HG03442 (cell line): ENCODE data around the gene SV2B.

ENCODE experiments used
- ATAC-seq: cut with Tn5 transposase; IDR thresholded peaks from one replicate; pipeline ENCODE4 v1.9.1; 2021; ENCODE audit warnings: mild to moderate bottlenecking, moderate library complexity; ENCODE audit not compliant: unreplicated experiment

The SV2B gene

DNA sequence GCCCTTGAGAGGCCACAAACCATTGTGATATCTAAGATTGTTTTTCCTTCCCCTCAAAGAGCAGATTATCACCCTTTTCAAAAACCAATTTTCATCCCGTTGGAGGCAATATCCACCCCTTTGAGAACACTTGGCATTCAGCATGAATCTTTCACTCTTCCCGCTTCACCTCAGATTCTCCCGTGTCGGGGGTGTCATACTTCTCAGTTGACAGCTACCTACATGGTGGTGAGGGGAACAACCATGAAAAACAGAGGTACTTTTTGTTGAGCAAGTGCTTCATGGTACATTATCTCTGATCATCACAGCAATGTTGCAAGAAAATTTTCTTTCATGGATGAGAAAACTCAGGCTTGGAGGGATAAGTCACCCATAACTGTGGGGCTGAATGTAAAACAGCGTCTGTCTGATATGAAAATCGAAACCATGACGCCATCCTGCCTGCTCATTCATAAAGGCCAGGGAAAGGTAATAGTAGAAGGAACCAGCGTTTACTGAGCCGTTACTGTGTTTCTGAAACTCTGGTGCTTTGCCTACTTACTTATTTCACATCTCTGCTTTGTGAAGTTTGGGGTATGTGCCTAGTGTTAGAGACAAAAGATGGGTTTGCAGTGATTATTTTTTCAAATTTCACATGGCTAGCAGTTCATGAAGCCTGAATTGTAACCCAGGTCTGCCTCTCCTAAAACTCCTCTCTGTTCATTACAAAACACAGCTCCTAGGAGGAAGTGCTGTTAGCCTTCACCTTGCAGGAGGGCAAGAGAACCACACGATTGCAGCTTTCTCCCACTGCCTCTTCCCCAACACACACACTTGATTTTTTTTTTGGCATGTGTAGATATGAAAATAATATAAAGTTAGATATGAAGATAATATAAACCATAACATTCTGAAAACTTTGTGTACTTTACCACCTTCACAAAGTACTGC lies 35.4 kb downstream of the SV2B start:
- peak; percentile 95 for ATAC-seq

DNA sequence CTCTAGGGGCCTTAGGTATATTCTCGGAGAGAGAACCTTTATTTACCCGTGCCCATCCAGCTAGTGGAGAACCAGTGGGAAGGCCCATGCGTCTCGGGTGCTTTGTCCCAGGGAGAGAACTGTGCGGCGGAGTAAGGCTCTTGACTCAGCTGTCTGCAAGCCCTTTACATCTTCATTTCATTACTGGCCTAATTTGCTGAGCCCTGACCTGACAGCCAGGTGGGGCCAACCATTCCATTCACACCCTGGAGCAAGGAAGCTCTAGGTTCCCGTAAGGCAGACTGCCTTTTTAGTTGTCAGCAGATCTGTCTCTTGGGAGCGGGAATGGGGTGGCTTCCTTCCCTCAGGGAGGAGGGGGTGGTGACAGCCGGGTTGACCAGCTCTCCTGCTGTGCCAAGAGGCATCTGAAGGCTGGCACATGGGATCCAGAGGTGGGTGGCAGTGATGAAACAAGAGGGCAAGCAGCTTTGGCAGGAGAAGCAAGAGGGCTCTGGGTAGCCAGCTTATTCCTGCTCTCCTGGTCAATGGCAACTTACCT lies 36.4 kb downstream of the SV2B start:
- ATAC-seq, result no peak

DNA sequence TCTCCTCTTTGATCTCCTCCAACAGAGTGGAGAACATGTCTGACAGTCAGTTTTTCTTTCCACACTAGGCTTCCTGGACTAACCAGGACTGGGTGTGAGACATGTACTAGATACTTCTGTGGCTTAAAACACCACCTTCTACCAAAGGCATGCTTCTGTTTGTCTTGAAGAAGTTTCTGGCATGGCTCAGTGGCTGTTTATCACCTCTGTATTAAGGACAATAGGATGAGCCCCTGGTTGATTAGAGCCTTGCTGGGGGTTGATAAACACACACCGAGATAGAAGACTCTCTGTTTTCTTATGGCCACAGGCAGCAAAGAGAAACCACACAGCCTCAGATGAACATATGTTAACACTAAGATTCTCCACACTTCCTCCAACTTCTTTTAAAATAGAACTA lies 40.5 kb downstream of the SV2B start:
- no peak for ATAC-seq

DNA sequence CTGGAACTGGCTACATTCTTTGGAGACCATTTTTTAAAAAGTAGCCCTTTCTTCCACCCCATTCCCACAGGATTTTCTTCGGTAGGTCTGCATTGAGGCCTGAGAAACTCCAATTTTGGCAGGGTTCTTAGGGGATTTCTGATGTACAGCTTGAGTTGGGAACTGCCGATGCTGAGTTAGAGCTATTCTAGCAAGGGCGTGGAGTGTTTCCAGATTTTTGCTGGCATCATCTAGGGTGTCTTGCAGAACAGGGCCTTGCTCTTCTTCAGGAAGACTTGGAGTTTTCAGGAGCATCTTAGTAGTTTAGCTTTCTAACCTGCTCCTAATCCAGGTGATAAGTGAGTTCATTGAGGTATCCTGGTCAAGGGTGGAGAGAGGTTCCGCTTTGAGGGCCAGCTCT lies 41.0 kb downstream of the SV2B start:
- no peak for ATAC-seq

DNA sequence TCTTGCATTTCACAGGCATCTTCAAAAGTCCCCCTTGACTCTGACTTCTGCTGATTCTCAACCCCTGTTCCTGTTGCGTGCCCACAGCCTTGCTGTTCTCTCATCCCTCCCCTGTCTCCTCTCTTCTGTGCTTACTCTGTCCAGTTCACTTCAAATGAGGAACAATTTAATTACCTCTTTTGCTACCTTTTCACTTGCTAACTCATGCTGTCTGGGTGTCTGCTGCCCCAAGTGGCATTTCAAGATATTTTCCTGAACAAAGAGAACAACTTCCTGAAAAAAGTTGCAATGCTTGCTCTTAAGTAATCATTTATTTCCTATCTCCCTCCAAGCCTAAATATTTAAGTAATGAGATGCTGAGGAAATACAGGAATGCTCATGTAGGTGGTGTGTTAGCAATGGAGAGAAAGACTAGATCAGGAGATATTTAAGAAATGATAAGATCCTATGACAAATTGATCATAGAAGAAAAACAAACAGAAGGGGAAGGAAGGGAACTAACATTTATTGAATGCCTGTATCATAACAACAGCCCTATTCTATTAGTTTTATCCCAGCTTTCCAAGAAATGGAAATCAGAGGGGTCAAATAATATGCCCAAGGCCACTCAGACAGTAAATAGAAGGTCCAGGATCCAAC lies 42.2 kb downstream of the SV2B start:
- ATAC-seq, result peak; percentile 55

DNA sequence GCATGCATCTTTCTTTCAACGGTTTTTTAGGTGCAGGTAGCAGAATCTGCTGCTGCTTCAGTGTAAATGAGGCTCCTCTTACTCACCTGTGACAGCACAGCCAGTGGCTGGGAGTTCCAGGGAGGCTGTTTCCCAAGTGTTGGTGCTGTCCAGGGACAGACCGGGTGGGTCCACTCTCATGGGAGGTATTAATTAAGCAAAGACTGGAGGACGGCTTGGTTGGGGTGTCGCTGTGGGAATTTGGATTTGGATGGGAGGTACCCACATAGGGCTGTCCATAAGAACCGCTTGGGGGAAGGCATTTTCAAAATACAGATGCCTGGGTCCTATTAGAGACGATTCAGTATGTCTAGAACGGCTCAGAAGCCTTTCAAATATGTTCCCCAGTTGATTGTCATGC lies 42.9 kb downstream of the SV2B start:
- ATAC-seq, result no peak

DNA sequence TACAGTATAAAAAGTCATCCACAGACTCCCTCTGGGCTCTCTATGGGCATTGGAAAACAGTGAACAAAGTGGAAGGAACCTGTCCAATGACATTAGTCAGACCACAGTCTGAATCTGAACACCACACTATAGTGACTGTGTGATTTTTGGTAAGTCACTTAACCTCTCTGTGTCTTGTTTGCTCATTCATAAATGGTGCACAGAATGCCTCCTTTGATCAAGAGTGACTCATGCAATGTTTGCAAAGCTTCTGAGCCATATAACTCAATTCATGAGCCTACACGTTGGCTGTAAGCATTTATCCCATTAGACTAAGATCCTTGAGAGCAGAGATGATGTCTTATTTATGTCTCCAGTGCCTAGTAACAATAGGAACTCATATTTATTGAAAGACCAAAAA lies 46.7 kb downstream of the SV2B start:
- no peak for ATAC-seq

DNA sequence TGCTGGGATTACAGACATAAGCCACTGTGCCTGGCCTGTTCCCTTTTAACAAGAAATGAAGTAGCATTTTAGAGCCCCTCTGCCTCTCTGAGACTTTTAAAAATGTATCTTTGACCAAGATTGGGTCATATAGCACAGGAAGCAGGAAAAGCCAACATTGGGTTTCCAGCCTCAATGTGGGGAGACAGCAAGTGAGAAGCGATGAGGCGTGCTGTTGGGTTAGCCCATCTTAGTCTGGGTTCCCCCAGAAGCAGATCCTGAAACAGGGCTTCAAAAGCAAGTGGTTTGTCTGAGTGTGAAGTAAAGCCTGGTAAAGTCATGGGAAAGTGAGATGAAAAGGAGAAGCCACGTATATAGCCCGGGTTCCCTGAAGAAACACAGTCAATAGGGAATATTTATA lies 48.2 kb downstream of the SV2B start:
- no peak for ATAC-seq

DNA sequence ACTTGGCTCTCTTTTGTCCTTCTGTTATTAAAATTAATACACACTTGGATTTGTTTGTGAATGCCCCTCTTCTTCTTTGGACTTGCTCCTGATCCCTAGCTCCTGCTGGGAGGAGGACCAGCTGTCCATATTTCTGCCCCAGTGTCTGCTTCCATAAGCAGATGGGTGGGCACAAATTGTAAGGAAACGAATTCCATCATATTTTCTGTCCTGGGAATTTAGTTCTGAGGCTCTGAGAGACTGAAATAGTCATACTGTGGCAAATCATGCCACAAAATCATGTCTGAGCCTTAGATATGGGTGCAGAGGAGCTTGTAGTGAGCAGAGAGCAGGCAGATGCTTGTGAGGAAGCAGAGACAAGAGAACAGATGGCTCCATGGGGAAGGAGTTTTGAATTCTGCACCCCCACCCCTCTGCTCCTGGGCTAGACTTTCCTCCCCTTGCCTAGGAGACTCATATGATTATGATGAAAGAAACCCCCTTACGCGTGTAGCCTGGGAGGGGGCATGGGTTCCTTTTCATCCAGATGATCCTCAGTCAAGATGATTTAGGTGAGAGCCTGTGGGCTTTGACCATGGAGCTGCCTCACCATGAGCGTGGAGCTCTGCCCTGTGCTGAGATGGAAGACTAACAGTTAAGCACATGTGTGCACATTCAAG lies 50.6 kb downstream of the SV2B start:
- ATAC-seq, result no peak

DNA sequence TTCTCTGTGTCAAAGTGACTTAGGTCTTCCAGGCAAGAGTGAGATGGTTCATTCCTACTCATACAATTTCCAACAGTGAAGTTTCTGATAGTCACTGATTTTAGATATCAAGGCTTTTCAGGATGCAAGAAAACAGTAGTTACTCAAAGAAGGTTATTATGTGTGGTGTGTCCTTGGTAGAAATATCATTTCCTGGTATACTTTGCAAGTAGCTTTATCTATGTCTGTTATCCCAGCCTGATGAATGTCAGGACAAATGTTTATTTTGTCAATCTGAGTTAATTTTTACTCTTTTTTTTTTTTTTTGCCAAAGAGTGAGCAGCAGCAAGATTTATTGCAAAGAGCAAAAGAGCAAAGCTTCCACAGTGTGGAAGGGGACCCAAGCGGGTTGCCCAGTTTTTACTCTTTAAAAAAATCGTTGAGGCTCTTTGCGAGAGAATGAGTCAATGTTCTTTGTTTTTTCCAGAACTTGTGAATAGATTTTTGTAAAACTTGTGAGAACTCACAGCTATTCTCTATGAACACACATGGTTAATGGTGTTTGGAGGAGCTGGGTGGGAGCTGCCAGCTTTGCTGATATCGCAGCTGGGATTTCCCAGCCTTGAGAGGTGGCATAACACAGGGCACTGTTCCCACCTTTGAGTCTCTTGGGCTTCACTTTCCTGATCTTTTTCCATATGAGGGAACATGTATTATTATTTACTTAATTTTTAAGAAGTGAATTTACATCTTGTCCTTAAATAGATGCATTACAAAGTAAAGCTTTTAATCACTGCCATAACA lies 51.9 kb downstream of the SV2B start:
- ATAC-seq, result no peak

DNA sequence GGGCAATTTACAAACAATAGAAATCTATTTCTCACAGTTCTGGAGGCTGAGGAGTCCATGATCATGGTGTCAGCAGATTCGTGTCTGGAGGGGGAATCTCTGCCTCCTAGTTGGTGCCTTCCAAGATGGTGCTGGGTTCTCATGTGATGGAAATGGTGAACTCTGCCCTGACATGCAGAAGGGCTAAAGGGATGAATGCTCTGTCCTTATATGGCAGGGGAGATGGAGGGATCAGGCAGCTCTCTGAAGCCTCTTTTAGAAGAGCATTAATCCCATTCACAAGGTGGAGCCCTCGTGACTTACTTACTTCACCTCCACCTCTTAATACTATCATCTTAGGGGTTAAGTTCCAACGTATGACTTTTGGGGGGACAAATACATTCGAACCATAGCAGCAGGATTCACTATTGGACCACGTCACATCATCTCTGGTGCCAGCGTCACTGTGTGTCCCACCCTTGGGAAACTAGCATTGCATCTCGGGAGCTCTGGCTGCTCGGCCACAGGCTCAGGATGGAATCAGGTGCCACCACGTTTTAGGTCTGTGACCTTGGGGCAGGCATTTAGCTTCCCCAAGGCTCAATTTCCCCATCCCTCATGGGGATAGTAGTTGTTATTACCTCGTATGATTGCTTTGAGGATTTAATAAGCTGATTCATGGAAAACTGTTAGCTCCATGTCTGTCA lies 53.0 kb downstream of the SV2B start:
- no peak for ATAC-seq

DNA sequence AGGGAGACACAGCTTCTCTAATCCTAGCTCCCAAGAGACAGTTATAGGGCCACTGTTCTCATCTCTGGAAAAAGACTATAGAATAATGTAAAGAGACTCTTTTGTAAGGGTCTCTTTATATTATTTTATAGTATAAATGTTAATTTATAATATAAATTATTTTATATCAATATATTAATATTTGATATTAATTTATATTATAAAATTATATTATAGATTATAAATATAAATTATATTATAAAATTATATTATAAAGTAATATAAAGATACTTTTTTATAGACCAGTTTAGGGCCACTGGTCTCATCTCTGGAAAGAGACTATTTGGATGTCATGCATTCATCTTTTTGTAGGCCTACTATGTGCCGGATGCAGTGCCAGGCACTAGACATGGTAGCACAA lies 53.9 kb downstream of the SV2B start:
- ATAC-seq, result no peak

DNA sequence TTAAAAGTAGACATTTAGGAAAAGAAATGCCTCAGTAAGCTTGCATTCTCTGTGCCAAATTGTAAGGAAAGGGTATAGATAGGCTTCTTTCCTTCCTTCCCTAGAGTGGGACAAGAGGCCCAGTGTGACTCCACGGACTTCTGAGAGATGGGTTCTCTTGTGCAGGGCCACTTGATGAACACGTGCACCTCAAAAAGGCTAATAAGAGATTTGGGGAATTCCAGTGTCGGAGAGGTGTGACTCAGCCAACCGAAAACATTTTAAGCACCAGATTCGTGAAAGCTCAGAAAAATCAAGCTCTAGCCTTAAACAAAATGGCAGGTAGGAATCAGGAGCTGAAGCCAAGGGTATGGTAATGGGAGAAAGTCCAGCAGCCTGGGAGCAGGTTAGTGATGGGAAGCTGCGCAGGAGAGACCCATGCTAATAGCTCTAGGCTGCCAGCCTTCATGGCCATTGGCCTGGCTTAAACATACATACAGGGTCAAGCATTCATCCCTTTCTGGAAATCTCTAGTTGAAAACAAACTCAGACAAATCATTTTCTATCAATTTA lies 56.2 kb downstream of the SV2B start:
- ATAC-seq, result no peak

DNA sequence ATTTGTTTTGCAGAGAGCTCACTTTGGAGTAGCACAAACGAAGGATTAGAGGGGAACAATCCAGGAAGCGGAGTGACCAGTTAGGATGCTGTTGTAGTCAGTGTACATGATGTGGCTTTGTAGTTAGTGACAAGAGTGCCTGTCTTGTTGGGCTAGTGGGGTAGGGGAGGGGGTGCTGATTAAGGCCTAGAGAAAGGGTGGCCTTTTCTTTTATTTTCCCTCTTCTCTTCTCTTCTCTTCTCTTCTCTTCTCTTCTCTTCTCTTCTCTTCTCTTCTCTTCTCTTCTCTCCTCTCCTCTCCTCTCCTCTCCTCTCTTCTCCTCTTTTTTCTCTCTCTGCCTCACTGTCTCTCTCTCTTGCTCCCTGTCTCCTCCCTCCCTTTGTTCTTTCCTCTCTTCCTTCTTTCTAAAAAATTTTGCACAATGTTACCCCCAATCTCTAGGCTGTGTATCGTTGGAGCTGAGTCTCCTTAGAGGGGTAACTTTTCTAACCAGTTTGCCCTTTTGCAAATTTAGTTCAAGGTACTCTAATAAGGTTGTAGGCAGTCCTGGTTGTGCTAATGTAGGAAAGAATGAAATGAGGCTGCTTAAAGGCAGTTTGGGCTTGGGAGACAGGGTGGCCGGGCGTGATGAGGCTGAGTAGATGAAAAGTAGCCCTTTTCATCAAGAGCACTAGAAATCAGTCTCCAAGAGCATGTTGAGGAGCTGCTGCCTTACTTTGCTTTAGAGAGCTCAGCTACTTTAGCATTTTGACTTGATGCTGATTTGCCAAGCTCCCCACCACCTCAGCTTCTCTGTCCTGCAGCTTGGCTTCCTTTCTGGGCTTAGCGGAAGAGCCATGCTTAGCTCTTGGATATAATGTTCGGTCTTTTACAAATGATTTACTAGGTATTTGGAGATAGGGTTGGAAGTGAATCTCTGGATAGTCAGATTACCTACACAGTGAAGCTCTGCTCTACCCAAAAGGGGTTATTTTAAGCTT lies 58.6 kb downstream of the SV2B start:
- no peak for ATAC-seq

DNA sequence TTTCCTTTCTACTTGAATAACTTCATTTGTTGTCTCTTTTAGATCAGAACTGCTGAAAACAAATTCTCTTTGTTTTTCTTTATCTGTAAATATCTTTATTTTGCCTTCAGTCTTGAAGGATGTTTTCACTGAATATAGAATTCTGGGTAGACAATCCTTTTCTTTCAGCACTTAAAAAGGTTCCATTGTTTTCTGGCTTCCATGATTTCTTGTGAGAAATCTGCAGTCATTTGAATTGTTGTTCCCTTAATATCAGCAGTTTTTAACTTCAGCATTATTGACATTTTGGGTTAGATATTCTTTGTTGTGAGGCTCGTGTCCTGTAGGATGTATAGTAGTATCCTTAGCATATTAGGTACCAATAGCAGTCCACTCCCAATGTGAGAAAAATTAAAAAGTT lies 65.8 kb downstream of the SV2B start:
- ATAC-seq, result no peak

DNA sequence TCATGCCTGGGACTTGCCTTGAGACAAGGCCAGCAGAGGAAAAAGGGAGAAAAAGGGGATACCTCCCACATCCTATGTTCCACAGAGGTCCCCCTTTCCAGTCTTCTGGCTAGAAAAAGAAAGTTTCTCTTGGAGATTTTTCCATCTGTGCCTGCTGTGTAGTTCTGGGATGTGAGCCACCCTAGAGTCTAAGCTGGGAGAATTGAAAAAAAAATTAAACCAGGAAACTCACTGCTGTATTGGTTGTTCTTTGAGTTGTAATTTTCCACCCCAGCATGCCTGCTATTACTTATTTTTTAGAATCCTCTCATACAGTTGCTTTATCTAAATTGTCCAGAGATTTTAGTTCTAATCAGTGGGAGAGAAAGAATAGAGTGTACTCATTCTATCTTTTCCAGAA lies 68.4 kb downstream of the SV2B start:
- ATAC-seq, result no peak

DNA sequence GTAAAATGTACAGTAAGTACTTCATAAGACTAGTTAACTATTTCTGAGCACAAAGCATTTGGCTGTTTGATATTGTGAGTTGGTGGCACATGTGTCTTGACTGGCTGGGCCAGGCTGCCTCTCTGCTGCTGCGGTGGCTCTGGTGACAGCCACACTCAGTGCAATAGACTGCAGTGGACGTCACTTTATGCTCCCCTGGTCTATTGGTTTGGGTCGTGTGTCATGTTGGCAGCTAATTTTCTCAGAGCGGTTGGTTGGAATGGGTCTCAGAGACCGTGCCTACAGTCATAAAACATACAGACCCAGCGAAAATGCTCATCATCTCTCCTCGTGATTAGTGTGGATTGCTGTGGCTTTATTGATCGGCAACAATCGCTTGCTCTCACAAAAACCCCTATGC lies 71.3 kb downstream of the SV2B start:
- ATAC-seq, result no peak

DNA sequence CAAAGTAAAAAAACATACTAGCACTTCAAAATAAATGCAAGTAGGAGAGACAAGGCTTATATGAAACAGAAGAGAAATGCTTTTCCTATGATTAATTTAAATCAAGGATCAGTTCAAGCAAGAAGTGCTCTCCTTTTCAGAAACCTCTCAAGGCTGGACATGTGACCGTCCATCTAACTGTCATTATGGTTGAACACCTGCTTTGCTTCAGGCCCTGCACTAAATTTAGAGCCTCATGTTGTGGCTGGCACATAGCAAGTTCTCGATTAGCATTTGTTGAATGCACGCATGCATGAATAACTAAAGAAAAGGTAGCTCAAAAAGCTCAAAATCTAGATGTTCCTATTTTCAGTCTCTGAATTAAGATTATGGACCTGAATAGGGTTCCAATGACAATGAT lies 82.0 kb downstream of the SV2B start:
- ATAC-seq, result no peak

DNA sequence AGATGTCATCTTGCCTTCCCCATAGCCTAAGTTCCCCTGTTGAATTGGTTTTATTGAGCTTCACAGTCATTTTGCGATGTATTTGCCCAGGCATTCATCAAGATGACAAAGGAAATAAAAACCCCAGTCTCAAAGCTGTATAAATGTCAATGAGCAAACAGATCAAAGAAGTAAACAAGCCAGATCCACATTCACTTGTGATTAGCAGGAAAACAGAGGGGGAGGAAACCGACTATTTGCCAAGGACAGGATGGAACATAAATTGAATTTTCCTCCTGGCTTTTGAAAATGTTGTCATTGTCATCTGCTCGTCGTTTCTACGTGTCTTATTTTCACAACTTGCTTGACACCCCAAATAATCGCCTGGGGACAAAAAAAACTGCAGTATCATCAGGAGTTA lies 83.5 kb downstream of the SV2B start:
- no peak for ATAC-seq
